ENCODE results near the gene WFIKKN2. TPM values are rescaled to one million over a fixed set of nuclear protein-coding genes. Genes with fewer than 3 reads are reported as not detected.

Gene WFIKKN2
- total and polyA plus RNA-seq, 2 experiments from 2014 or later, result 0.50 TPM; not detected in 1

GRCh38 chr17:50863931-50864330 lies 28.5 kb downstream of the WFIKKN2 start:
- H3K9me3 ChIP-seq (ENCODE audit: low read depth), result no peaks in the 10 kb centered on the region
- H2AFZ ChIP-seq, result no peak overlapping the region
- H3K79me2 ChIP-seq, result peaks cover 61% of the 10 kb centered on the region
- H3K4me3 ChIP-seq, result peak overlapping the region; percentile 86
- peaks cover 3% of the 10 kb centered on the region for H3K36me3 ChIP-seq (replicated peaks; ENCODE audit: insufficient read depth, low read depth)
- WGBS (ENCODE audit: low lambda C conversion rate, missing lambda C conversion rate), result 81% methylated on average over 3 of the region's 3 CpGs
- no peaks in the 10 kb centered on the region for H3K9me2 ChIP-seq (replicated peaks; ENCODE audit: insufficient read depth)
- peaks cover 19% of the 10 kb centered on the region for H3K4me1 ChIP-seq (ENCODE audit: insufficient read depth)
- peaks cover 42% of the 10 kb centered on the region for H4K20me1 ChIP-seq (ENCODE audit: insufficient read depth, poor library complexity, severe bottlenecking)
- peak overlapping the region; percentile 79 for H3K4me2 ChIP-seq
- H3K27ac ChIP-seq, result peak overlapping the region; percentile 98
- DNase-seq (ENCODE audit: low spot score), result no peak
- no peak for TF ChIP-seq CTCF (IDR thresholded peaks at IDR 0.05; ENCODE audit: poor library complexity)
- TF ChIP-seq EZH2 (IDR thresholded peaks at IDR 0.05; ENCODE audit: borderline replicate concordance), result no peak
- no peak for TF ChIP-seq EZH2phosphoT487 (IDR thresholded peaks at IDR 0.05; ENCODE audit: low read depth, severe bottlenecking, unreplicated experiment)
- H3K27me3 ChIP-seq, result no peaks in the 10 kb centered on the region

GRCh38 chr17:50864747-50865059 lies 29.3 kb downstream of the WFIKKN2 start:
- Histone ChIP-seq H3K4me3 (peak overlapping the region; percentile 86), H3K9me2 (replicated peaks; ENCODE audit: insufficient read depth) (no peaks in the 10 kb centered on the region), H3K79me2 (peaks cover 69% of the 10 kb centered on the region), H3K4me2 (peak overlapping the region; percentile 79), H3K4me1 (ENCODE audit: insufficient read depth) (peaks cover 20% of the 10 kb centered on the region), H3K9me3 (ENCODE audit: low read depth) (no peaks in the 10 kb centered on the region), H3K27ac (peak overlapping the region; percentile 98), H2AFZ (peak overlapping the region; percentile 20), H3K36me3 (replicated peaks; ENCODE audit: insufficient read depth, low read depth) (peaks cover 3% of the 10 kb centered on the region), H4K20me1 (ENCODE audit: insufficient read depth, poor library complexity, severe bottlenecking) (peaks cover 42% of the 10 kb centered on the region), H3K27me3 (no peaks in the 10 kb centered on the region)
- WGBS (ENCODE audit: low lambda C conversion rate, missing lambda C conversion rate), result 3% methylated on average over 6 of the region's 6 CpGs
- TF ChIP-seq EZH2phosphoT487 (IDR thresholded peaks at IDR 0.05; ENCODE audit: low read depth, severe bottlenecking, unreplicated experiment) (no peak), CTCF (IDR thresholded peaks at IDR 0.05; ENCODE audit: poor library complexity) (no peak), EZH2 (IDR thresholded peaks at IDR 0.05; ENCODE audit: borderline replicate concordance) (no peak)
- no peak for DNase-seq (ENCODE audit: low spot score)

- Histone ChIP-seq H3K4me1 (ENCODE audit: insufficient read depth) (peaks cover 20% of the 10 kb centered on the region), H3K9me3 (ENCODE audit: low read depth) (no peaks in the 10 kb centered on the region), H3K9me2 (replicated peaks; ENCODE audit: insufficient read depth) (no peaks in the 10 kb centered on the region), H3K36me3 (replicated peaks; ENCODE audit: insufficient read depth, low read depth) (peaks cover 3% of the 10 kb centered on the region), H2AFZ (peak overlapping the region; percentile 20), H3K79me2 (peaks cover 72% of the 10 kb centered on the region), H3K4me2 (peak overlapping the region; percentile 79), H3K27ac (peak overlapping the region; percentile 98), H3K27me3 (no peaks in the 10 kb centered on the region), H4K20me1 (ENCODE audit: insufficient read depth, poor library complexity, severe bottlenecking) (peaks cover 42% of the 10 kb centered on the region), H3K4me3 (peak overlapping the region; percentile 86)
- no peak for TF ChIP-seq CTCF (IDR thresholded peaks at IDR 0.05; ENCODE audit: poor library complexity)
- no peak for TF ChIP-seq EZH2phosphoT487 (IDR thresholded peaks at IDR 0.05; ENCODE audit: low read depth, severe bottlenecking, unreplicated experiment)
- TF ChIP-seq EZH2 (IDR thresholded peaks at IDR 0.05; ENCODE audit: borderline replicate concordance), result no peak
- peak; percentile 67 for DNase-seq (ENCODE audit: low spot score)
- WGBS (ENCODE audit: low lambda C conversion rate, missing lambda C conversion rate), result under 1% methylated on average over 24 of the region's 50 CpGs
Observed at GRCh38 chr17:50865060-50865867, 29.9 kb downstream of the WFIKKN2 start.

Measured in hepatocyte (in vitro differentiated cells).